T-cell (primary cell): ENCODE results near the gene GSTO2. TPM values are rescaled to one million over a fixed set of nuclear protein-coding genes. Genes with fewer than 3 reads are reported as not detected.
A peak's percentile ranks its signal among the peaks of the same experiment; 100 is the strongest.

Experiments
- ATAC-seq, 4 experiments: fragments of 200-7000 bp in 3 of 4; fragments of 150-1000 bp in 1 of 4; cut with Tn5 transposase; replicated peaks in 1 of 4; 1 replicate in 3 of 4; 2 replicates in 1 of 4; pipeline ENCODE4 v1.10.0; 2021; ENCODE audit warnings: moderate library complexity in 3 of 4, mild to moderate bottlenecking in 2 of 4, moderate number of reproducible peaks in 1 of 4
- CTCF ChIA-PET, 2 donors: fragments of 300-600 bp; sonication (Branson Sonifier 250); formaldehyde crosslinking; loops; one replicate each; lab custom pipeline; 2022; ENCODE audit warnings: antibody characterized with exemption in 2 of 2; lab: Charles Lee
- POLR2A ChIA-PET, 2 donors: fragments of 300-600 bp; sonication (Branson Sonifier 250); formaldehyde crosslinking; loops; one replicate each; lab custom pipeline; 2022; ENCODE audit warnings: antibody characterized with exemption in 2 of 2; lab: Charles Lee
- DNase-seq, 35 experiments: peaks; one replicate each; pipeline versions ENCODE4 v3.0.0 to v3.0.0-alpha.2; 2013 to 2023
- H3K27ac ChIP-seq: one replicate; pipeline ENCODE4 v1.5.1; 2013; ENCODE audit warnings: low read length
- H3K27me3 ChIP-seq, 2 experiments: replicated peaks in 1 of 2; 1 replicate in 1 of 2; 2 replicates in 1 of 2; pipeline versions ENCODE4 v1.6.1 to v1.7.0; 2013; ENCODE audit warnings: low read length in 1 of 2, mixed read lengths in 1 of 2; ENCODE audit not compliant: control insufficient read depth in 2 of 2, insufficient read depth in 2 of 2; ENCODE audit errors: extremely low read depth in 1 of 2
- H3K36me3 ChIP-seq, 2 donors: 1 replicate in 1 of 2; 2 replicates in 1 of 2; pipeline versions ENCODE4 v1.6.1 to v1.7.0; 2013; ENCODE audit warnings: low read length in 1 of 2; ENCODE audit not compliant: control insufficient read depth in 2 of 2, insufficient read depth in 1 of 2; ENCODE audit errors: extremely low read depth in 1 of 2
- H3K4me1 ChIP-seq, 2 experiments: 1 replicate in 1 of 2; 2 replicates in 1 of 2; pipeline versions ENCODE4 v1.6.1 to v1.7.0; 2013; ENCODE audit warnings: low read length in 2 of 2, mixed read lengths in 1 of 2; ENCODE audit not compliant: insufficient read depth in 2 of 2, control insufficient read depth in 1 of 2; ENCODE audit errors: extremely low read depth in 1 of 2
- H3K4me3 ChIP-seq, 2 donors: 1 replicate in 1 of 2; 2 replicates in 1 of 2; pipeline versions ENCODE4 v1.5.1 to v1.7.0; 2013; ENCODE audit warnings: mild to moderate bottlenecking in 2 of 2, low read length in 1 of 2, moderate library complexity in 1 of 2; ENCODE audit not compliant: control insufficient read depth in 1 of 2; ENCODE audit errors: extremely low read depth in 1 of 2
- H3K9me3 ChIP-seq: 2 replicates; pipeline ENCODE4 v1.7.0; 2013
- H3K27ac Mint-ChIP-seq, 2 donors: one replicate each; pipeline ENCODE4 v1.8.0; 2020 to 2021; ENCODE audit warnings: mild to moderate bottlenecking in 2 of 2, mixed read lengths in 2 of 2
- H3K27me3 Mint-ChIP-seq, 2 donors: one replicate each; pipeline ENCODE4 v1.8.0; 2021 to 2022; ENCODE audit warnings: mixed read lengths in 2 of 2
- H3K36me3 Mint-ChIP-seq: one replicate; pipeline ENCODE4 v1.8.0; 2021; ENCODE audit warnings: mixed read lengths
- H3K4me1 Mint-ChIP-seq, 3 donors: one replicate each; pipeline ENCODE4 v1.8.0; 2020 to 2022; ENCODE audit warnings: mixed read lengths in 3 of 3, mild to moderate bottlenecking in 1 of 3
- H3K4me3 Mint-ChIP-seq, 3 donors: one replicate each; pipeline ENCODE4 v1.8.0; 2020 to 2022; ENCODE audit warnings: mild to moderate bottlenecking in 3 of 3, mixed read lengths in 3 of 3, moderate library complexity in 3 of 3
- H3K9me3 Mint-ChIP-seq, 3 donors: one replicate each; pipeline ENCODE4 v1.8.0; 2020 to 2022; ENCODE audit warnings: mixed read lengths in 3 of 3
- WGBS: methylation state at CpG from one replicate; pipeline ENCODE4 v1.1.5; 2013; ENCODE audit warnings: missing lambda C conversion rate; ENCODE audit not compliant: insufficient coverage; 5-methylcytosine and 5-hydroxymethylcytosine counted together
- total RNA-seq, 35 experiments: library from RNA in 6 of 35; stranded (reverse) in 6 of 35; fragments of 120-200 nt in 1 of 35; gene quantifications; one replicate each; pipeline versions ENCODE4 v1.2.1 to v1.2.4 and lab custom pipeline; 2013 to 2026

GSTO2 gene
- total RNA-seq, 5 donors from 2014 or later (not counting 1 experiment from before 2014, with no cell fraction given) = 0.60 to 2.4 (median 1.9) TPM

GRCh38 chr10:104259456-104259855, 9.5 kb upstream of the GSTO2 start:
- no peak overlapping the region for H3K4me3 ChIP-seq
- no peaks in the 10 kb centered on the region for H3K9me3 ChIP-seq
- Mint-ChIP-seq H3K4me3 (no peak overlapping the region), H3K4me1 (peaks cover 75 to 78% (median 76%) of the 10 kb centered on the region in 3 donors), H3K9me3 (no peaks in the 10 kb centered on the region), H3K27ac (peak overlapping the region; percentile 85 to 88), H3K27me3 (no peaks in the 10 kb centered on the region), H3K36me3 (peaks cover 44% of the 10 kb centered on the region)
- peaks cover 7 to 16% of the 10 kb centered on the region in 2 experiments for H3K4me1 ChIP-seq
- ChIA-PET CTCF (interaction anchor here in 1 of 2 donors (0.9 kb wide), 1 partner anchor 15 kb away, joined by 3 read pairs; no protein-coding TSS in a partner anchor), POLR2A (no interaction called here)
- H3K27ac ChIP-seq = peak overlapping the region; percentile 40
- H3K27me3 ChIP-seq = no peaks in the 10 kb centered on the region
- ATAC-seq (no peak), DNase-seq (no peak)
- 86% methylated on average over 2 of the region's 3 CpGs for WGBS
- peaks cover 5 to 56% of the 10 kb centered on the region in 2 donors for H3K36me3 ChIP-seq

GRCh38 chr10:104259999-104260774, 8.8 kb upstream of the GSTO2 start:
- POLR2A ChIA-PET = no interaction called here
- WGBS = 70% methylated on average over 4 of the region's 6 CpGs
- Histone ChIP-seq H3K36me3 (peaks cover 5 to 63% of the 10 kb centered on the region in 2 donors), H3K27me3 (no peaks in the 10 kb centered on the region), H3K4me3 (no peak overlapping the region), H3K4me1 (peaks cover 7 to 15% of the 10 kb centered on the region in 2 experiments), H3K9me3 (no peaks in the 10 kb centered on the region), H3K27ac (peak overlapping the region; percentile 40)
- H3K27me3 Mint-ChIP-seq = no peaks in the 10 kb centered on the region
- H3K4me3 Mint-ChIP-seq = peak overlapping the region in 2 of 3 donors; percentile 9 to 57
- ATAC-seq = peak in 3 of 4 experiments; percentile 8 to 31 (median 11)
- no peaks in the 10 kb centered on the region for H3K9me3 Mint-ChIP-seq
- H3K36me3 Mint-ChIP-seq = peaks cover 49% of the 10 kb centered on the region
- peaks cover 81 to 83% (median 82%) of the 10 kb centered on the region in 3 donors for H3K4me1 Mint-ChIP-seq
- H3K27ac Mint-ChIP-seq = peak overlapping the region; percentile 85 to 88
- no peak for DNase-seq
- CTCF ChIA-PET = interaction anchor here in 1 of 2 donors (0.9 to 1.0 kb wide), 2 partner anchors 14 kb away, joined by 3 to 6 read pairs; no protein-coding TSS in a partner anchor

- POLR2A ChIA-PET = no interaction called here
- Histone ChIP-seq H3K4me1 (peaks cover 5 to 15% of the 10 kb centered on the region in 2 experiments), H3K27me3 (no peaks in the 10 kb centered on the region), H3K4me3 (no peak overlapping the region), H3K9me3 (no peaks in the 10 kb centered on the region), H3K27ac (peak overlapping the region; percentile 40), H3K36me3 (peaks cover 5 to 68% of the 10 kb centered on the region in 2 donors)
- no peaks in the 10 kb centered on the region for H3K27me3 Mint-ChIP-seq
- CTCF ChIA-PET = interaction anchor here in 1 of 2 donors (1.0 kb wide), 1 partner anchor 14 kb away, joined by 6 read pairs; no protein-coding TSS in a partner anchor
- H3K36me3 Mint-ChIP-seq = peaks cover 54% of the 10 kb centered on the region
- ATAC-seq (peak in 3 of 4 experiments; percentile 72 to 81 (median 80)), DNase-seq (peak in 1 of 35 experiments; percentile 21)
- H3K4me3 Mint-ChIP-seq = peak overlapping the region in 2 of 3 donors; percentile 9 to 57
- H3K9me3 Mint-ChIP-seq = no peaks in the 10 kb centered on the region
- WGBS = no CpG with 5 or more reads among the region's 3 CpGs
- H3K27ac Mint-ChIP-seq = peak overlapping the region; percentile 85 to 88
- peaks cover 82 to 86% (median 85%) of the 10 kb centered on the region in 3 donors for H3K4me1 Mint-ChIP-seq
These were observed 8.2 kb upstream of the GSTO2 start for GRCh38 chr10:104260775-104261115.

- Histone ChIP-seq H3K4me1 (peaks cover 2 to 20% of the 10 kb centered on the region in 2 experiments), H3K27ac (no peak overlapping the region), H3K4me3 (no peak overlapping the region), H3K9me3 (no peaks in the 10 kb centered on the region), H3K36me3 (peaks cover 5 to 69% of the 10 kb centered on the region in 2 donors), H3K27me3 (no peaks in the 10 kb centered on the region)
- WGBS = 100% methylated on average over 2 of the region's 5 CpGs
- H3K27me3 Mint-ChIP-seq = no peaks in the 10 kb centered on the region
- ATAC-seq (no peak), DNase-seq (no peak)
- H3K27ac Mint-ChIP-seq = peak overlapping the region; percentile 85 to 88
- peaks cover 76 to 85% (median 84%) of the 10 kb centered on the region in 3 donors for H3K4me1 Mint-ChIP-seq
- H3K36me3 Mint-ChIP-seq = peaks cover 58% of the 10 kb centered on the region
- no peak overlapping the region for H3K4me3 Mint-ChIP-seq
- ChIA-PET POLR2A (interaction anchor here (1.0 to 1.7 kb wide), 2 partner anchors 7 to 11 kb away, joined by 3 to 5 read pairs; partner anchors contain the start of gene GSTO1 (in 1 of the 2)), CTCF (interaction anchor here in 1 of 2 donors (0.9 to 1.3 kb wide), 2 partner anchors 9 to 13 kb away, joined by 3 read pairs; no protein-coding TSS in a partner anchor)
- H3K9me3 Mint-ChIP-seq = no peaks in the 10 kb centered on the region
These were observed 6.9 kb upstream of the GSTO2 start for GRCh38 chr10:104262055-104262454.

GRCh38 chr10:104264783-104265182, 4.2 kb upstream of the GSTO2 start:
- no peak for ATAC-seq
- no peaks in the 10 kb centered on the region for H3K27me3 Mint-ChIP-seq
- peak overlapping the region in 1 of 2 donors; percentile 57 for H3K27ac Mint-ChIP-seq
- POLR2A ChIA-PET = interaction anchor here in 1 of 2 donors (0.6 to 0.9 kb wide), 2 partner anchors 10 to 118 kb away, joined by 3 read pairs; partner anchors contain the start of gene GSTO1
- H3K27me3 ChIP-seq = no peaks in the 10 kb centered on the region
- H3K4me1 Mint-ChIP-seq = peaks cover 66 to 83% (median 80%) of the 10 kb centered on the region in 3 donors
- H3K9me3 Mint-ChIP-seq = no peaks in the 10 kb centered on the region
- peaks cover 5 to 51% of the 10 kb centered on the region in 2 donors for H3K36me3 ChIP-seq
- CTCF ChIA-PET = no interaction called here
- DNase-seq = no peak
- H3K4me1 ChIP-seq = peaks cover 14 to 28% of the 10 kb centered on the region in 2 experiments
- H3K36me3 Mint-ChIP-seq = peaks cover 49% of the 10 kb centered on the region
- H3K27ac ChIP-seq = no peak overlapping the region
- WGBS = 100% methylated on average over 1 of the region's 5 CpGs
- no peak overlapping the region for H3K4me3 ChIP-seq
- no peak overlapping the region for H3K4me3 Mint-ChIP-seq
- no peaks in the 10 kb centered on the region for H3K9me3 ChIP-seq

- H3K4me3 ChIP-seq = peak overlapping the region; percentile 84 to 96
- POLR2A ChIA-PET = no interaction called here
- peak overlapping the region; percentile 89 to 98 for H3K27ac Mint-ChIP-seq
- H3K36me3 Mint-ChIP-seq = peaks cover 28% of the 10 kb centered on the region
- H3K4me3 Mint-ChIP-seq = peak overlapping the region; percentile 84 to 92 (median 88)
- peaks cover 14 to 21% of the 10 kb centered on the region in 2 experiments for H3K4me1 ChIP-seq
- no peaks in the 10 kb centered on the region for H3K27me3 ChIP-seq
- WGBS = 73% methylated on average over 4 of the region's 14 CpGs
- no peak for ATAC-seq
- H3K27me3 Mint-ChIP-seq = no peaks in the 10 kb centered on the region
- peaks cover 0 to 22% of the 10 kb centered on the region in 2 donors for H3K36me3 ChIP-seq
- H3K9me3 ChIP-seq = no peaks in the 10 kb centered on the region
- H3K9me3 Mint-ChIP-seq = no peaks in the 10 kb centered on the region
- peak in 1 of 35 experiments; percentile 28 for DNase-seq
- CTCF ChIA-PET = interaction anchor here (0.7 to 1.8 kb wide), 7 partner anchors 11 to 84 kb away, joined by 3 to 7 read pairs (median 4); no protein-coding TSS in a partner anchor
- H3K27ac ChIP-seq = peak overlapping the region; percentile 92
- peaks cover 48 to 58% (median 55%) of the 10 kb centered on the region in 3 donors for H3K4me1 Mint-ChIP-seq
These were observed 1.1 kb upstream of the GSTO2 start for GRCh38 chr10:104267721-104268404.
